ENCODE results near the gene NOP56.

NOP56 gene

DNA sequence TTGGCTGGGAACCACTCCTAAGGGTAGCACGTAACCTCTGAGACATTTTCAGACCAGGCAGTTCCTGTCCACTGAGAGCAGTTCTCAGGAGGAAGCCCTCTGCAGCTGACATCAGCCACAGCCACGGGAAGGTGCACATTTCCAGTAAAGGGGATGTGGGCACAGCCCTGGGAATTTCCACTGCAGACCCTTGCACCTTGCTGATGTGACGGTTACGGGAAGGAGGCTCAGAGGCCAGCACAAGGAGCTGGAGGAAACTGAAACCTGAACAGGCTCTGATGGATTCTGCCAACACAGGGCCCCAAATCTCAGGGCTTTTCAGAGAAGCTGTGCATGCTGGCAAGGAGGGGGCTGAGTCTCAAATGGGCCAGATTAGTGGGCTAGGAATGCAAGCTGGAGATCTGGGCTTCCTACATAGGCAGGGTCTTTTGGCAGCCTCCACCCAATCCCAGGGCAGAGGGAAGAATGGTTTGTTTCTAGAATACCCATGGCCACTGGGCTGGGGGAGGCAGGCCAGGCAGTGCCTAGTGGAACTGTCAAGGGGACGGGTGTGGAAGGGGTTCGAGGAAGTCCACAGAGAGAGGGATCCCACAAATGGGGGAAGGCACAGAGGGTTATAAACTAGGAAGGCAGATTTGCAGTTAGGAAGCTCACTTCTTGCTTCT, 54.4 kb downstream of the NOP56 start:
- no peak for DNase-seq

DNA sequence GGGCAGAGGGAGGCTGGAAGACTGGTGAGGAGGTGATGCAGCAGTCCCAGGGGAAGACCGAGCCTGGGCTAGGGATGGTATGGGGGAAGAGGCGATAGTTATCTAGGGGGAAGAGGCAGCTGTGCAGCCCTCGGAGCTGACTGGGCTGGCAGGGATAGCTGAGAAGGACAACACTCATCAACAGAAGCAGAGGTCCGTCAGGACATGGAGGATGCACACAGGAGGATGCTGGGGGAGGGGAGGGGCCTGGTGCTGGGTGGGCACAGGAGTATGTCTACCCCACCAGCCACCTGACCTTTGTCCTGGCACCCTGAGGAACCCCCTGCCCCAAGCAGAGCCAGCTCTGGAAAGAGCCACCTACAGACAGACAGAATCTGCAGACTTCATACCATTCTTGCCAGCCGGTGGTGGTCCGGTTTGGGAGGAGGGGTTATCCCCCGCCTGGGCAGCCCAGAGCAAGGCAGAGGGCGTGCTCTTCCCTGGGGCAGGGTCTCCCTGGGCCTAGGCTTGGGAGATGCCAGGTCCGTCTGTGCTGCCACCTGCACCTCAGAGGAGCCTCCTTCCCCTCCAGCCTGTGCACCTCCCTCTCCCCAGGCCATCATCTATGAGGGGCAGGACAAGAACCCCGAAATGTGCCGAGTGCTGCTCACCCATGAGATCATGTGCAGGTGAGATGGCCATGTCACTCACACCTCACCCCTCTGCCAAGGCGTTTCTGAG, 55.1 kb downstream of the NOP56 start:
- DNase-seq = no peak
